ENCODE data around the gene KRT76.

GRCh38 chr12:52766351-52767019 lies 10.7 kb downstream of the KRT76 start:
- TF ChIP-seq CTCF (IDR thresholded peaks at IDR 0.05; ENCODE audit: low read depth, low read length) (no peak), MYC (IDR thresholded peaks at IDR 0.05; ENCODE audit: low read depth, low read length) (no peak)

All from NB4 (cell line).